HFFc6 (cell line): Measurements from ENCODE around the gene HMGXB4. TPM values are rescaled to one million over a fixed set of nuclear protein-coding genes. Genes with fewer than 3 reads are reported as not detected.
"Not testable (repeated sequence)": the region's sequence is repeated elsewhere in the genome, so short reads cannot be mapped to it uniquely, and the experiment has no call there.

Experiments
- DNase-seq: peaks from one replicate; pipeline ENCODE4 v3.0.0-alpha.2; 2018
- H3K27ac Mint-ChIP-seq: 2 replicates; pipeline ENCODE4 v1.8.0; 2020; ENCODE audit warnings: mild to moderate bottlenecking, mixed read lengths
- H3K27me3 Mint-ChIP-seq: 2 replicates; pipeline ENCODE4 v1.8.0; 2021; ENCODE audit warnings: mild to moderate bottlenecking, moderate library complexity, mixed read lengths; ENCODE audit not compliant: insufficient read depth
- H3K36me3 Mint-ChIP-seq: 2 replicates; pipeline ENCODE4 v1.8.0; 2021; ENCODE audit warnings: low read depth, mixed read lengths
- H3K4me1 Mint-ChIP-seq: 2 replicates; pipeline ENCODE4 v1.8.0; 2020; ENCODE audit warnings: low read depth, mixed read lengths
- H3K4me3 Mint-ChIP-seq: 2 replicates; pipeline ENCODE4 v1.8.0; 2020; ENCODE audit warnings: mild to moderate bottlenecking, moderate library complexity, mixed read lengths
- H3K9me3 Mint-ChIP-seq: 2 replicates; pipeline ENCODE4 v1.8.0; 2020; ENCODE audit warnings: mild to moderate bottlenecking, mixed read lengths
- total RNA-seq, 6 experiments: library from RNA; stranded (reverse); fragmentation: NEBNext Ultra II Directional; extraction: Animal tissue kit (Norgen Biotek cat#: 25700); gene quantifications; 2 replicates in 1 of 6; 3 replicates in 5 of 6; pipeline ENCODE4 v1.2.3, GENCODE V29; 2021
- TF ChIP-seq, protein P1 (sequence below): fragments of 200-600 bp; sonication (generic); IDR thresholded peaks from 2 replicates; pipeline ENCODE4 v1.5.0; 2021; ENCODE audit warnings: antibody characterized with exemption, mild to moderate bottlenecking

The HMGXB4 gene
- total RNA-seq, 6 experiments from 2014 or later, result 20.2 to 26.0 (median 24.4) TPM

DNA sequence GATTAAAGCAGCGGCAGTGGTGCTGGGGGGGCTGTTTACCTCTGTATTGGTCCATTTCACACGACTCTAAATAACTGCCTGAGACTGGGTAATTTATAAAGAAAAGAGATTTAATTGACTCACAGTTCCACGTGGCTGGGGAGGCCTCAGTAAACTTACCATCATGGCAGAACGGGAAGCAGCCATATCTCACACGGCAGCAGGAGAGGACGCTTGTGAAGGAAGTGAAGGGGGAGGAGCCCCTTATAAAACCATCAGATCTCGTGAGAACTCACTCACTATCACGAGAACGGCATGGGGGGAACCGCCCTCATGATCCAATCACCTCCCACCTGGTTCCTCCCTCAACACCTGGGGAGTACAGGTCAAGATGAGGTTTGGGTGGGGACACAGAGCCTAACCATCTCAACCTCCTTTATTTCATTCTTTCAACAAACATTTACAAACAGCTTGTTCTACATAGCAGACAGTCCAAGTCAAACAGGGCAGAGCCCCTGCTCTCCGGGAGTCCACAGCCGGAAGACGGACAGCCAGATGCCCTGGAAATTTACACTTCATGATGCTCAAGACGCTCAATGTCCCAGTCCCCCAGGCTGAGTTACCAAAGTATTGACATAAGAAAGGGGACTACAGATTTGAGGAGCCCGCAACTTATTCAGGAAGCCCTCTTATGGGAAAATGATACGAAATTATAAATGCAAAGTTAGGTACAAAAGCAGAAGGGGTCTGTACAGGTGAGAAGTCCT lies 26.3 kb upstream of the HMGXB4 start:
- Mint-ChIP-seq H3K9me3 (no peaks in the 10 kb centered on the region), H3K36me3 (no peaks in the 10 kb centered on the region), H3K4me1 (no peaks in the 10 kb centered on the region), H3K27me3 (peaks cover 25% of the 10 kb centered on the region), H3K27ac (no peak overlapping the region), H3K4me3 (peak overlapping the region; percentile 55)
- no peak for DNase-seq
- TF ChIP-seq, protein P1, sequence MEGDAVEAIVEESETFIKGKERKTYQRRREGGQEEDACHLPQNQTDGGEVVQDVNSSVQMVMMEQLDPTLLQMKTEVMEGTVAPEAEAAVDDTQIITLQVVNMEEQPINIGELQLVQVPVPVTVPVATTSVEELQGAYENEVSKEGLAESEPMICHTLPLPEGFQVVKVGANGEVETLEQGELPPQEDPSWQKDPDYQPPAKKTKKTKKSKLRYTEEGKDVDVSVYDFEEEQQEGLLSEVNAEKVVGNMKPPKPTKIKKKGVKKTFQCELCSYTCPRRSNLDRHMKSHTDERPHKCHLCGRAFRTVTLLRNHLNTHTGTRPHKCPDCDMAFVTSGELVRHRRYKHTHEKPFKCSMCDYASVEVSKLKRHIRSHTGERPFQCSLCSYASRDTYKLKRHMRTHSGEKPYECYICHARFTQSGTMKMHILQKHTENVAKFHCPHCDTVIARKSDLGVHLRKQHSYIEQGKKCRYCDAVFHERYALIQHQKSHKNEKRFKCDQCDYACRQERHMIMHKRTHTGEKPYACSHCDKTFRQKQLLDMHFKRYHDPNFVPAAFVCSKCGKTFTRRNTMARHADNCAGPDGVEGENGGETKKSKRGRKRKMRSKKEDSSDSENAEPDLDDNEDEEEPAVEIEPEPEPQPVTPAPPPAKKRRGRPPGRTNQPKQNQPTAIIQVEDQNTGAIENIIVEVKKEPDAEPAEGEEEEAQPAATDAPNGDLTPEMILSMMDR, result no peak

GRCh38 chr22:35231585-35232084 lies 25.7 kb upstream of the HMGXB4 start:
- Mint-ChIP-seq H3K27ac (no peak overlapping the region), H3K9me3 (no peaks in the 10 kb centered on the region), H3K36me3 (no peaks in the 10 kb centered on the region), H3K27me3 (peaks cover 25% of the 10 kb centered on the region), H3K4me1 (no peaks in the 10 kb centered on the region), H3K4me3 (no peak overlapping the region)
- TF ChIP-seq, protein P1, result peak; percentile 98
- DNase-seq, result peak; percentile 53

GRCh38 chr22:35238749-35239148 lies 18.5 kb upstream of the HMGXB4 start:
- H3K36me3 Mint-ChIP-seq, H3K9me3 Mint-ChIP-seq, H3K27ac Mint-ChIP-seq, H3K4me3 Mint-ChIP-seq, DNase-seq, H3K4me1 Mint-ChIP-seq: not testable (repeated sequence)
- H3K27me3 Mint-ChIP-seq, result peaks cover 19% of the 10 kb centered on the region

GRCh38 chr22:35244507-35244906 lies 12.8 kb upstream of the HMGXB4 start:
- not testable (repeated sequence) for H3K4me1 Mint-ChIP-seq, H3K4me3 Mint-ChIP-seq, H3K27ac Mint-ChIP-seq, DNase-seq, H3K9me3 Mint-ChIP-seq, H3K36me3 Mint-ChIP-seq
- peaks cover 26% of the 10 kb centered on the region for H3K27me3 Mint-ChIP-seq

DNA sequence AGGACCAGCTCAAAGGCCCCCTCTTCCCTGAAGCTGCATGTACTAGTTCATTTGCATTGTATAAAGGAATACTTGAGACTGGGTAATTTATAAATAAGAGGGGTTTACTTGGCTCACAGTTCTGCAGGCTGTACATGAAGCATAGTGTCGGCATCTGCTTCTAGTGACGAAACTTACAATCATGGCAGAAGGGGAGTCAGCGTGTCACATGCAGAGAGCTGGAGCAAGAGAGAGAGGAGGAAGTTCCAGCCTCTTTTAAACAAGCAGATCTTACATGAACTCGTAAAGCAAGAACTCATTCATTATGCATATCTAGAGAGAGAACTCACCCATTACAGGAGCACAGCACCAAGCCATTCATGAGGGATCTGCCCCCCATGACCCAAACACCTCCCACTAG lies 7.1 kb upstream of the HMGXB4 start:
- Mint-ChIP-seq H3K9me3 (no peaks in the 10 kb centered on the region), H3K27ac (no peak overlapping the region), H3K36me3 (no peaks in the 10 kb centered on the region), H3K27me3 (peaks cover 19% of the 10 kb centered on the region), H3K4me3 (no peak overlapping the region), H3K4me1 (no peaks in the 10 kb centered on the region)
- TF ChIP-seq, protein P1, result no peak
- DNase-seq, result no peak

DNA sequence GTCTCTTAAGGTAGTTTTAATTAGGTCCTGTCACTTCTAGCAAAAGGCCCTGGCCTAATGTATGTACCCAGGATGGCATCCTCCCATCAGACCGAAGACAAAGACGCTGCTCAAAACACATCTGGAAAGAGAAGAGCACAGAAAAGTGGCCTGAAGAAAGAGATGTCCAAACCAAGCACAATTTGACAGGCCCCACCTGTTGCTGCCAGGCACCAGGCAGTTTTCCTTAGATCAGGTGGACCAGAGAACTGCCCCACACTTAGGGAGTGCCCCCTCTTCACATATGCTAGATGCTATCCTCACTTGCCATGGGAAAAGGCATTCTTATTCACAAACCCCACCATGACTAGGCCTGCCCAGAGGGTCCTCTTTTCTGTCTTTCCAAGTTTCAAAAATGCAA lies 3.3 kb upstream of the HMGXB4 start:
- H3K27ac Mint-ChIP-seq, result no peak overlapping the region
- TF ChIP-seq, protein P1, result no peak
- no peak overlapping the region for H3K4me3 Mint-ChIP-seq
- no peaks in the 10 kb centered on the region for H3K9me3 Mint-ChIP-seq
- peaks cover 17% of the 10 kb centered on the region for H3K4me1 Mint-ChIP-seq
- no peak for DNase-seq
- peaks cover 7% of the 10 kb centered on the region for H3K27me3 Mint-ChIP-seq
- H3K36me3 Mint-ChIP-seq, result peaks cover 10% of the 10 kb centered on the region
